PC-3 (cell line): ENCODE data around the gene RHOB.

Source experiments
- EZH2 ChIP-seq: fragments of 300-600 bp; sonication (generic); IDR thresholded peaks from one replicate; pipeline ENCODE4 v1.6.1; 2017; ENCODE audit warnings: antibody characterized with exemption, mild to moderate bottlenecking, low read length; ENCODE audit not compliant: unreplicated experiment
- EZH2phosphoT487 ChIP-seq: fragments of 300-600 bp; sonication (generic); IDR thresholded peaks from 2 replicates; pipeline ENCODE4 v1.6.1; 2018; ENCODE audit warnings: mild to moderate bottlenecking, antibody characterized with exemption, low read length, borderline replicate concordance
- TF ChIP-seq, protein P1 (sequence below): fragments of 300-600 bp; sonication (generic); conservative IDR thresholded peaks from 2 replicates; pipeline ENCODE4 v1.5.1; 2017; ENCODE audit warnings: antibody characterized with exemption, low read depth, mild to moderate bottlenecking, low read length

DNA sequence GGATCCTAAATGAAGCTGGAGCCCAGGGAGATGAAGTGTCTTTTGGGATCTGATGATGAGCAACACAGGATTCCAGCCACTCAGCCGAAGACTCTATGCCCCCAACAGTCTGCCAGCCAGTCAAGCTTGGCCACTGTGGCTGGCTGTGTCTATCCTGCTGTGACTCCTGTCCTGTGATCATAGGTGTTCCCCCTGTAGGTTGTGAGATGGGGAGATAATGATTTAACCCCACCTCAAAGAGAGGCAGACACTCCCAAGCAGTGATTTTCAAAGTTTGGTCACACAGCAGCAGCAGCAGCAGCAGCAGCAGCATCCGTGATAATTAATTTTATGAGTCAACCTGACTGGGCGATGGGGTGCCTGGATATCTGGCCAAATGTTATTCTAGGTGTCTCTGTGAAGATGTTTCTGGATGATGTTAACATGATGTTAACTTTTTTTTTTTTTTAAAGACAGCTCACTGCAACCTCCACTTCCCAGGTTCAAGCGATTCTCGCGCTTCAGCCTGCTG is 21.4 kb upstream of the RHOB start:
- TF ChIP-seq EZH2 (no peak), EZH2phosphoT487 (no peak)
- TF ChIP-seq, protein P1, sequence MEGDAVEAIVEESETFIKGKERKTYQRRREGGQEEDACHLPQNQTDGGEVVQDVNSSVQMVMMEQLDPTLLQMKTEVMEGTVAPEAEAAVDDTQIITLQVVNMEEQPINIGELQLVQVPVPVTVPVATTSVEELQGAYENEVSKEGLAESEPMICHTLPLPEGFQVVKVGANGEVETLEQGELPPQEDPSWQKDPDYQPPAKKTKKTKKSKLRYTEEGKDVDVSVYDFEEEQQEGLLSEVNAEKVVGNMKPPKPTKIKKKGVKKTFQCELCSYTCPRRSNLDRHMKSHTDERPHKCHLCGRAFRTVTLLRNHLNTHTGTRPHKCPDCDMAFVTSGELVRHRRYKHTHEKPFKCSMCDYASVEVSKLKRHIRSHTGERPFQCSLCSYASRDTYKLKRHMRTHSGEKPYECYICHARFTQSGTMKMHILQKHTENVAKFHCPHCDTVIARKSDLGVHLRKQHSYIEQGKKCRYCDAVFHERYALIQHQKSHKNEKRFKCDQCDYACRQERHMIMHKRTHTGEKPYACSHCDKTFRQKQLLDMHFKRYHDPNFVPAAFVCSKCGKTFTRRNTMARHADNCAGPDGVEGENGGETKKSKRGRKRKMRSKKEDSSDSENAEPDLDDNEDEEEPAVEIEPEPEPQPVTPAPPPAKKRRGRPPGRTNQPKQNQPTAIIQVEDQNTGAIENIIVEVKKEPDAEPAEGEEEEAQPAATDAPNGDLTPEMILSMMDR, result no peak
